HG02870 (cell line): ENCODE measurements around the gene FBN1.

ENCODE experiments used
- ATAC-seq: cut with Tn5 transposase; IDR thresholded peaks from one replicate; pipeline ENCODE4 v1.9.1; 2021; ENCODE audit warnings: mild to moderate bottlenecking, moderate library complexity; ENCODE audit not compliant: unreplicated experiment

Gene FBN1

GRCh38 chr15:48556159-48556897 lies 89.2 kb downstream of the FBN1 start:
- no peak for ATAC-seq

- ATAC-seq, result no peak
These were observed 90.1 kb downstream of the FBN1 start for GRCh38 chr15:48555241-48555881.

GRCh38 chr15:48554112-48554511 lies 91.4 kb downstream of the FBN1 start:
- ATAC-seq, result no peak

- no peak for ATAC-seq
These were observed 92.0 kb downstream of the FBN1 start for GRCh38 chr15:48553559-48553958.

GRCh38 chr15:48550822-48551525 lies 94.5 kb downstream of the FBN1 start:
- ATAC-seq, result no peak

GRCh38 chr15:48548455-48548854 lies 97.1 kb downstream of the FBN1 start:
- ATAC-seq, result no peak

GRCh38 chr15:48547286-48547685 lies 98.2 kb downstream of the FBN1 start:
- no peak for ATAC-seq

GRCh38 chr15:48546296-48546695 lies 99.2 kb downstream of the FBN1 start:
- ATAC-seq, result no peak

GRCh38 chr15:48544778-48545177 lies 100.7 kb downstream of the FBN1 start:
- ATAC-seq, result no peak

GRCh38 chr15:48541341-48542278 lies 103.9 kb downstream of the FBN1 start:
- peak; percentile 92 for ATAC-seq

- no peak for ATAC-seq
These were observed 104.8 kb downstream of the FBN1 start for GRCh38 chr15:48540756-48541155.

- ATAC-seq, result no peak
These were observed 106.6 kb downstream of the FBN1 start for GRCh38 chr15:48538941-48539340.

- no peak for ATAC-seq
These were observed 108.0 kb downstream of the FBN1 start for GRCh38 chr15:48537271-48538113.

GRCh38 chr15:48536681-48537091 lies 108.8 kb downstream of the FBN1 start:
- no peak for ATAC-seq

- ATAC-seq, result no peak
These were observed 111.5 kb downstream of the FBN1 start for GRCh38 chr15:48533982-48534381.

GRCh38 chr15:48532946-48533345 lies 112.6 kb downstream of the FBN1 start:
- no peak for ATAC-seq

- ATAC-seq, result no peak
These were observed 115.0 kb downstream of the FBN1 start for GRCh38 chr15:48530528-48530927.

- no peak for ATAC-seq
These were observed 116.6 kb downstream of the FBN1 start for GRCh38 chr15:48528921-48529320.

- ATAC-seq, result no peak
These were observed 118.0 kb downstream of the FBN1 start for GRCh38 chr15:48527517-48527916.

GRCh38 chr15:48522911-48523310 lies 122.6 kb downstream of the FBN1 start:
- no peak for ATAC-seq
